Gastroesophageal sphincter (tissue), 3 donors: Measurements from ENCODE around the gene LACRT.

Experiments used
- EP300 ChIP-seq: sonication (generic); formaldehyde crosslinking; IDR thresholded peaks from one replicate; pipeline ENCODE4 v1.6.1; 2017; ENCODE audit warnings: antibody characterized with exemption, mild to moderate bottlenecking
- POLR2A ChIP-seq, 2 donors: fragments of 450-650 bp; IDR thresholded peaks; one replicate each; pipeline ENCODE4 v1.6.1; 2017; ENCODE audit warnings: antibody characterized with exemption in 2 of 2, mild to moderate bottlenecking in 2 of 2, moderate library complexity in 1 of 2
- POLR2AphosphoS5 ChIP-seq: sonication (generic); formaldehyde crosslinking; IDR thresholded peaks from one replicate; pipeline ENCODE4 v1.6.1; 2017; ENCODE audit warnings: antibody characterized with exemption
- TF ChIP-seq, protein P1 (sequence below), 4 experiments: fragments of 200-600 bp in 2 of 4; fragments of 450-650 bp in 2 of 4; sonication (generic) in 1 of 4; IDR thresholded peaks; one replicate each; pipeline ENCODE4 v1.5.1; 2017 to 2019; ENCODE audit warnings: antibody characterized with exemption in 4 of 4, mild to moderate bottlenecking in 2 of 4, moderate library complexity in 2 of 4

GRCh38 chr12:54605138-54605970 lies 29.3 kb downstream of the LACRT start:
- TF ChIP-seq POLR2AphosphoS5 (no peak), EP300 (no peak), POLR2A (IDR thresholded peaks at IDR 0.05) (no peak)
- TF ChIP-seq, protein P1, sequence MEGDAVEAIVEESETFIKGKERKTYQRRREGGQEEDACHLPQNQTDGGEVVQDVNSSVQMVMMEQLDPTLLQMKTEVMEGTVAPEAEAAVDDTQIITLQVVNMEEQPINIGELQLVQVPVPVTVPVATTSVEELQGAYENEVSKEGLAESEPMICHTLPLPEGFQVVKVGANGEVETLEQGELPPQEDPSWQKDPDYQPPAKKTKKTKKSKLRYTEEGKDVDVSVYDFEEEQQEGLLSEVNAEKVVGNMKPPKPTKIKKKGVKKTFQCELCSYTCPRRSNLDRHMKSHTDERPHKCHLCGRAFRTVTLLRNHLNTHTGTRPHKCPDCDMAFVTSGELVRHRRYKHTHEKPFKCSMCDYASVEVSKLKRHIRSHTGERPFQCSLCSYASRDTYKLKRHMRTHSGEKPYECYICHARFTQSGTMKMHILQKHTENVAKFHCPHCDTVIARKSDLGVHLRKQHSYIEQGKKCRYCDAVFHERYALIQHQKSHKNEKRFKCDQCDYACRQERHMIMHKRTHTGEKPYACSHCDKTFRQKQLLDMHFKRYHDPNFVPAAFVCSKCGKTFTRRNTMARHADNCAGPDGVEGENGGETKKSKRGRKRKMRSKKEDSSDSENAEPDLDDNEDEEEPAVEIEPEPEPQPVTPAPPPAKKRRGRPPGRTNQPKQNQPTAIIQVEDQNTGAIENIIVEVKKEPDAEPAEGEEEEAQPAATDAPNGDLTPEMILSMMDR (IDR thresholded peaks at IDR 0.05), result no peak
